ENCODE measurements around the gene AIG1. TPM values are rescaled to one million over a fixed set of nuclear protein-coding genes. Genes with fewer than 3 reads are reported as not detected.

AIG1 gene
- total and polyA plus RNA-seq, 2 of the 13 experiments (the other 11 are each of a cell fraction or from before 2014, with no cell fraction given): 115 to 197 TPM

DNA sequence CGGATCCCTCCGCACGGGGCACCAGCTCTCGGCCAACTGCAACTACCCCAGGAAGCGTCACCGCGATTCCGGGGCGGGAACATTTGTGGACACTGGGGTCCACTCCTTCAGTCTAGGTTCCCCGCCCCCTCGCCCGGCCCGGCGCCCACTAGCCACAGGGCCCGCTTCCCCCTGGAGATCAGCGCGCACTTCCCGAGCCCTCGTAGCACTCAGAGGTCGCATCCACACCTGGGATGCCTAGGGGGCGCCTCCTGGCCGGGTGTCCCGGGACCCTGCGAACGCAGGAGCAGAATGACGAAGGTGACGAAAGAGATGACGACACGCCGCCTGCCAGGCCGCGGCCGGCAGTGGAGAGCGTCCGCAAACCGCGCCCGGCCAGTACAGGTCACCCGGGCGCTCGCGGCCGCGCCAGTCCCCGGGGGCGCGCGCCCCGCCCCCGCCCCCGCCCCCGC, 309 bp upstream of the AIG1 start (continued):
- TF ChIP-seq, protein P1, sequence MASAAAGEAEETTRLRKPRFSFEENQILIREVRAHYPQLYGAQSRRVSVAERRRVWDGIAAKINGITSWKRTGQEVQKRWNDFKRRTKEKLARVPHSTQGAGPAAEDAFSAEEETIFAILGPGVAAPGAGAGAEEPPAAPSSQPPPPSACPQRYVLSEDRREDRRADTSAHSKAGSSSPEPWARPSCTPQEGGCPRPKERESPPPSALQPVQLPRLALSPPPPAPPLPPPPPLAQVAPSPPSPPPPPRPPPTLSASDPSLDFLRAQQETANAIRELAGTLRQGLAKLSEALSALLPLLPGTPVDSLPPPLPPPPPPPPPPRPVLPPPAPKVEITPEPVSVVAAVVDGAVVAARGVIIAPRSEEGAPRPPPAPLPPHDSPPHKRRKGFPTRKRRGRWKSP (CRISPR knock-in tag; IDR thresholded peaks at IDR 0.05): peak; percentile 65
- peak; percentile 74; the same call in 1 of the 2 replicates for TF ChIP-seq BRCA1 (CRISPR knock-in tag; IDR thresholded peaks at IDR 0.05)
- peak; percentile 94 for TF ChIP-seq ZSCAN31 (CRISPR knock-in tag; IDR thresholded peaks at IDR 0.05; ENCODE audit: low read depth)
- TF ChIP-seq GTF3A (CRISPR knock-in tag; conservative IDR thresholded peaks at IDR 0.05): no peak
- TF ChIP-seq ZNF256 (CRISPR knock-in tag; conservative IDR thresholded peaks at IDR 0.05): peak; percentile 66; the same call in 1 of the 2 replicates
- TF ChIP-seq MAFG (CRISPR knock-in tag; IDR thresholded peaks at IDR 0.05): no peak
- peak; percentile 89; the same call in 1 of the 2 replicates for TF ChIP-seq ZC3H4 (CRISPR knock-in tag; IDR thresholded peaks at IDR 0.05; ENCODE audit: borderline replicate concordance)
- TF ChIP-seq, protein P2, sequence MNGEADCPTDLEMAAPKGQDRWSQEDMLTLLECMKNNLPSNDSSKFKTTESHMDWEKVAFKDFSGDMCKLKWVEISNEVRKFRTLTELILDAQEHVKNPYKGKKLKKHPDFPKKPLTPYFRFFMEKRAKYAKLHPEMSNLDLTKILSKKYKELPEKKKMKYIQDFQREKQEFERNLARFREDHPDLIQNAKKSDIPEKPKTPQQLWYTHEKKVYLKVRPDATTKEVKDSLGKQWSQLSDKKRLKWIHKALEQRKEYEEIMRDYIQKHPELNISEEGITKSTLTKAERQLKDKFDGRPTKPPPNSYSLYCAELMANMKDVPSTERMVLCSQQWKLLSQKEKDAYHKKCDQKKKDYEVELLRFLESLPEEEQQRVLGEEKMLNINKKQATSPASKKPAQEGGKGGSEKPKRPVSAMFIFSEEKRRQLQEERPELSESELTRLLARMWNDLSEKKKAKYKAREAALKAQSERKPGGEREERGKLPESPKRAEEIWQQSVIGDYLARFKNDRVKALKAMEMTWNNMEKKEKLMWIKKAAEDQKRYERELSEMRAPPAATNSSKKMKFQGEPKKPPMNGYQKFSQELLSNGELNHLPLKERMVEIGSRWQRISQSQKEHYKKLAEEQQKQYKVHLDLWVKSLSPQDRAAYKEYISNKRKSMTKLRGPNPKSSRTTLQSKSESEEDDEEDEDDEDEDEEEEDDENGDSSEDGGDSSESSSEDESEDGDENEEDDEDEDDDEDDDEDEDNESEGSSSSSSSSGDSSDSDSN (CRISPR knock-in tag; IDR thresholded peaks at IDR 0.05): peak; percentile 85
- TF ChIP-seq FOXP1 (IDR thresholded peaks at IDR 0.05): no peak
- peak; percentile 26; the same call in 1 of the 2 replicates for TF ChIP-seq FOXP1 (CRISPR knock-in tag; IDR thresholded peaks at IDR 0.05)
- peak; percentile 86 for TF ChIP-seq ZNF747 (CRISPR knock-in tag; IDR thresholded peaks at IDR 0.05; ENCODE audit: borderline replicate concordance)
- TF ChIP-seq HDAC6 (IDR thresholded peaks at IDR 0.05; ENCODE audit: low read depth, low read length): no peak
- TF ChIP-seq, protein P3, sequence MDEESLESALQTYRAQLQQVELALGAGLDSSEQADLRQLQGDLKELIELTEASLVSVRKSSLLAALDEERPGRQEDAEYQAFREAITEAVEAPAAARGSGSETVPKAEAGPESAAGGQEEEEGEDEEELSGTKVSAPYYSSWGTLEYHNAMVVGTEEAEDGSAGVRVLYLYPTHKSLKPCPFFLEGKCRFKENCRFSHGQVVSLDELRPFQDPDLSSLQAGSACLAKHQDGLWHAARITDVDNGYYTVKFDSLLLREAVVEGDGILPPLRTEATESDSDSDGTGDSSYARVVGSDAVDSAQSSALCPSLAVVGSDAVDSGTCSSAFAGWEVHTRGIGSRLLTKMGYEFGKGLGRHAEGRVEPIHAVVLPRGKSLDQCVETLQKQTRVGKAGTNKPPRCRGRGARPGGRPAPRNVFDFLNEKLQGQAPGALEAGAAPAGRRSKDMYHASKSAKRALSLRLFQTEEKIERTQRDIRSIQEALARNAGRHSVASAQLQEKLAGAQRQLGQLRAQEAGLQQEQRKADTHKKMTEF (CRISPR knock-in tag; IDR thresholded peaks at IDR 0.05): peak; percentile 80
- TF ChIP-seq, protein P4, sequence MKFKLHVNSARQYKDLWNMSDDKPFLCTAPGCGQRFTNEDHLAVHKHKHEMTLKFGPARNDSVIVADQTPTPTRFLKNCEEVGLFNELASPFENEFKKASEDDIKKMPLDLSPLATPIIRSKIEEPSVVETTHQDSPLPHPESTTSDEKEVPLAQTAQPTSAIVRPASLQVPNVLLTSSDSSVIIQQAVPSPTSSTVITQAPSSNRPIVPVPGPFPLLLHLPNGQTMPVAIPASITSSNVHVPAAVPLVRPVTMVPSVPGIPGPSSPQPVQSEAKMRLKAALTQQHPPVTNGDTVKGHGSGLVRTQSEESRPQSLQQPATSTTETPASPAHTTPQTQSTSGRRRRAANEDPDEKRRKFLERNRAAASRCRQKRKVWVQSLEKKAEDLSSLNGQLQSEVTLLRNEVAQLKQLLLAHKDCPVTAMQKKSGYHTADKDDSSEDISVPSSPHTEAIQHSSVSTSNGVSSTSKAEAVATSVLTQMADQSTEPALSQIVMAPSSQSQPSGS (CRISPR knock-in tag; IDR thresholded peaks at IDR 0.05): peak; percentile 90
- peak; percentile 64 for TF ChIP-seq SKI (IDR thresholded peaks at IDR 0.05; ENCODE audit: partially characterized antibody)
- peak in 1 of 2 experiments; percentile 12; a peak in 2 of 4 replicates for TF ChIP-seq NR2F1 (CRISPR knock-in tag; IDR thresholded peaks at IDR 0.05)
- peak; percentile 88 for TF ChIP-seq ZFX (CRISPR knock-in tag; IDR thresholded peaks at IDR 0.05; ENCODE audit: low read depth)
- no peak for TF ChIP-seq ZNF775 (CRISPR knock-in tag; IDR thresholded peaks at IDR 0.05; ENCODE audit: borderline replicate concordance)
- TF ChIP-seq IRF2 (CRISPR knock-in tag; IDR thresholded peaks at IDR 0.05): peak; percentile 92
- 0 out of 2 replicates have a peak, but pooled peaks have one; percentile 56 for TF ChIP-seq MTF2 (CRISPR knock-in tag; IDR thresholded peaks at IDR 0.05; ENCODE audit: borderline replicate concordance)
- TF ChIP-seq ZNF746 (CRISPR knock-in tag; IDR thresholded peaks at IDR 0.05): peak; percentile 68
- peak; percentile 80 for TF ChIP-seq MIER3 (CRISPR knock-in tag; IDR thresholded peaks at IDR 0.05; ENCODE audit: borderline replicate concordance)
- peak; percentile 83 for TF ChIP-seq ZSCAN12 (CRISPR knock-in tag; IDR thresholded peaks at IDR 0.05)
- TF ChIP-seq ZNF572 (CRISPR knock-in tag; IDR thresholded peaks at IDR 0.05): peak; percentile 81; the same call in 1 of the 2 replicates
- peak; percentile 59 for TF ChIP-seq SMAD1 (CRISPR knock-in tag; IDR thresholded peaks at IDR 0.05; ENCODE audit: borderline replicate concordance, low read depth)
- peak; percentile 85; the same call in 1 of the 2 replicates for TF ChIP-seq FOXC1 (CRISPR knock-in tag; IDR thresholded peaks at IDR 0.05; ENCODE audit: borderline replicate concordance)

Measured in HepG2 (cell line).